ENCODE data around the gene RNF112. TPM values are rescaled to one million over a fixed set of nuclear protein-coding genes. Genes with fewer than 3 reads are reported as not detected.

Gene RNF112
- total RNA-seq, 4 donors from 2014 or later = 2.2 to 7.2 (median 3.9) TPM

DNA sequence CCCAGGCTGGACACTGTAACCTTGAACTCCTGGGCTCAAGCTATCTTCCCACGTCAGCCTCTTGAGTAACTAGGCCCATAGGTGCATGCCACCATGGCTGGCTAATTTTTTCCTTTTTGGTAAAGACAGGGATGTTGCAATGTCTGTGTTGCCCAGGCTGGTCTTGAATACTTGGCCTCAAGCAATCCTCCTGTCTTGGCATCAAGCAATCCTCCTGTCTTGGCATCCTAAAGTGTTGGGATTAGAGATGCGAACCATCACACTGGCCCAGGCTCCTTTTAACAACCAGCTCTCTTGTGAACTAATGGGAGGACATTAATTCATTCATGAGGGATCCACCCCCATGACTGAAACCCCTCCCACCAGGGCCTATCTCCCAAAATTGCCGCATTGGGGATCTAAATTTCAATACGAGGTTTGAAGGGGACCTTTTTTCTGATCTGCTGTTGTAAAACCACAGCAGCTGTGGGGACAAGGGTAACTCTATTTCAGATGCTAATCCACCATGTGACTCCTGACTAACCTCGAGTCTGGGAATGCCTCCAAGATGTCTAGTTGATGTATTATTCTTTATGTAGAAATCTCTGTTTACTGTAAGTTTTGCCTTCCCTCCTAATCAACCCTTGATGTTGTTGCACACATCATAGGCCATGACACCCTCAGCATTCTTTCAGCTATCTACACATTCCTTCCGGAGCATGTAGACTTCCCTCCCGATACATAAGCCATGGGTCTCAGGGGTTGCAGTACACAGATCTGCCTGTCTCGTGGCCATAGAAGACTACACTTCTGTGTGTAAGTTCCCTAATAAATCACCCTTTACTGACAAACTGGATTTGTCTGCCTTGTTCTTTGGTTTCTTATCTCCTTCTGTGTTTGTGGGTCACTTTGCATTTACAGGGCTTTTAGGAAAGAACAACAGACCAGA is 37.6 kb downstream of the RNF112 start:
- H3K27me3 ChIP-seq = no peaks in the 10 kb centered on the region
- H3K4me1 ChIP-seq = peaks cover 12 to 33% (median 25%) of the 10 kb centered on the region in 4 donors
- TF ChIP-seq EP300 (IDR thresholded peaks at IDR 0.05; ENCODE audit: low read depth) (no peak), POLR2AphosphoS5 (IDR thresholded peaks at IDR 0.05) (peak; percentile 25 to 82 (median 79))
- no peaks in the 10 kb centered on the region for H3K9me3 ChIP-seq
- no peaks in the 10 kb centered on the region for H3K36me3 ChIP-seq
- WGBS, 2 donors (ENCODE audit: low coverage in 1 of 2) = 40% methylated on average over 8 of the region's 8 CpGs; no CpG with 5 or more reads in 1 of the 2 donors
- H3K4me3 ChIP-seq = no peak overlapping the region
- intact Hi-C loops (cut with DNase I; ENCODE audit: low total_unique reads) (no loop called here), in situ Hi-C loops (cut with MboI; ENCODE audit: low pct_ligation_motif_present in 1 of 4, low pct_unique_long_range_greater_than_20kb in 1 of 4, low sequenced_read_pairs in 3 of 4) (loop anchor here (5.0 to 10.0 kb wide), 3 partner anchors 81 to 86 kb away; partner anchors contain the start of gene B9D1 (in 3 of the 4))
- DNase-seq = no peak
- peak overlapping the region; percentile 68 to 88 (median 84) for H3K27ac ChIP-seq

DNA sequence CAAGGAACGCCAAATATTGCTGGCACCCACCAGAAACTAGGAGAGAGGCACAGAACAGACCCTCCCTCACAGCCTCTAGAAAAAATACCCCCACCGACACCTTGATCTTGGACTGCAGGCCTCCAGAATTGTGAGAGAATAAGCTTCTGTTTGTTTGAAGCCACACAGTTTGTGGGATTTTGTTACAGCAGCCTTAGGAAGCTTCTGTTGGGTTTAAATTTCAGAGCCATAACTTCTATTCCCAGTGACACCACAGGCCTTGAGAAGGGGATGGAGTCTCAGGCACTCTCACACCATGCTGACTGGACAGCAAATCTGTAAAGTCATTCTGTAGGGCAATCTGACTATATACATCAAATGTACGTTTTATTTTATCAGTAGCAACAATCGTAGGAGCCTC is 38.6 kb downstream of the RNF112 start:
- WGBS, 2 donors (ENCODE audit: low coverage in 1 of 2) = 73 to 89% methylated on average over 3 to 4 of the region's 4 CpGs

GRCh38 chr17:19453296-19453695 is 42.3 kb downstream of the RNF112 start:
- DNase-seq = no peak
- no peaks in the 10 kb centered on the region for H3K36me3 ChIP-seq
- peaks cover 3 to 14% (median 9%) of the 10 kb centered on the region in 4 donors for H3K4me1 ChIP-seq
- 81% methylated on average over 3 of the region's 3 CpGs; no CpG with 5 or more reads in 1 of the 2 donors for WGBS, 2 donors (ENCODE audit: low coverage in 1 of 2)
- intact Hi-C loops (cut with DNase I; ENCODE audit: low total_unique reads) = no loop called here
- TF ChIP-seq POLR2A (IDR thresholded peaks at IDR 0.05) (no peak), POLR2AphosphoS5 (IDR thresholded peaks at IDR 0.05) (no peak), EP300 (IDR thresholded peaks at IDR 0.05; ENCODE audit: low read depth) (no peak)
- TF ChIP-seq, protein P1, sequence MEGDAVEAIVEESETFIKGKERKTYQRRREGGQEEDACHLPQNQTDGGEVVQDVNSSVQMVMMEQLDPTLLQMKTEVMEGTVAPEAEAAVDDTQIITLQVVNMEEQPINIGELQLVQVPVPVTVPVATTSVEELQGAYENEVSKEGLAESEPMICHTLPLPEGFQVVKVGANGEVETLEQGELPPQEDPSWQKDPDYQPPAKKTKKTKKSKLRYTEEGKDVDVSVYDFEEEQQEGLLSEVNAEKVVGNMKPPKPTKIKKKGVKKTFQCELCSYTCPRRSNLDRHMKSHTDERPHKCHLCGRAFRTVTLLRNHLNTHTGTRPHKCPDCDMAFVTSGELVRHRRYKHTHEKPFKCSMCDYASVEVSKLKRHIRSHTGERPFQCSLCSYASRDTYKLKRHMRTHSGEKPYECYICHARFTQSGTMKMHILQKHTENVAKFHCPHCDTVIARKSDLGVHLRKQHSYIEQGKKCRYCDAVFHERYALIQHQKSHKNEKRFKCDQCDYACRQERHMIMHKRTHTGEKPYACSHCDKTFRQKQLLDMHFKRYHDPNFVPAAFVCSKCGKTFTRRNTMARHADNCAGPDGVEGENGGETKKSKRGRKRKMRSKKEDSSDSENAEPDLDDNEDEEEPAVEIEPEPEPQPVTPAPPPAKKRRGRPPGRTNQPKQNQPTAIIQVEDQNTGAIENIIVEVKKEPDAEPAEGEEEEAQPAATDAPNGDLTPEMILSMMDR (IDR thresholded peaks at IDR 0.05) = no peak
- in situ Hi-C loops (cut with MboI; ENCODE audit: low pct_ligation_motif_present in 1 of 4, low pct_unique_long_range_greater_than_20kb in 1 of 4, low sequenced_read_pairs in 3 of 4) = no loop called here
- H3K27ac ChIP-seq = no peak overlapping the region
- no peaks in the 10 kb centered on the region for H3K9me3 ChIP-seq
- no peak overlapping the region for H3K4me3 ChIP-seq
- H3K27me3 ChIP-seq = no peaks in the 10 kb centered on the region

More for the DNA sequence above, 38.6 kb downstream of the RNF112 start:
- Histone ChIP-seq H3K9me3 (no peaks in the 10 kb centered on the region), H3K36me3 (no peaks in the 10 kb centered on the region), H3K4me1 (peaks cover 12 to 33% (median 25%) of the 10 kb centered on the region in 4 donors), H3K27ac (peak overlapping the region; percentile 68 to 88 (median 84)), H3K27me3 (no peaks in the 10 kb centered on the region), H3K4me3 (no peak overlapping the region)
- no peak for DNase-seq
- intact Hi-C loops (cut with DNase I; ENCODE audit: low total_unique reads) (no loop called here), in situ Hi-C loops (cut with MboI; ENCODE audit: low pct_ligation_motif_present in 1 of 4, low pct_unique_long_range_greater_than_20kb in 1 of 4, low sequenced_read_pairs in 3 of 4) (loop anchor here (5.0 to 10.0 kb wide), 3 partner anchors 82 to 87 kb away; partner anchors contain the start of gene B9D1 (in 3 of the 4))
- TF ChIP-seq POLR2AphosphoS5 (IDR thresholded peaks at IDR 0.05) = no peak
- no peak for TF ChIP-seq EP300 (IDR thresholded peaks at IDR 0.05; ENCODE audit: low read depth)
- no peak for TF ChIP-seq POLR2A (IDR thresholded peaks at IDR 0.05)
- TF ChIP-seq, protein P1 (IDR thresholded peaks at IDR 0.05) = no peak

DNA sequence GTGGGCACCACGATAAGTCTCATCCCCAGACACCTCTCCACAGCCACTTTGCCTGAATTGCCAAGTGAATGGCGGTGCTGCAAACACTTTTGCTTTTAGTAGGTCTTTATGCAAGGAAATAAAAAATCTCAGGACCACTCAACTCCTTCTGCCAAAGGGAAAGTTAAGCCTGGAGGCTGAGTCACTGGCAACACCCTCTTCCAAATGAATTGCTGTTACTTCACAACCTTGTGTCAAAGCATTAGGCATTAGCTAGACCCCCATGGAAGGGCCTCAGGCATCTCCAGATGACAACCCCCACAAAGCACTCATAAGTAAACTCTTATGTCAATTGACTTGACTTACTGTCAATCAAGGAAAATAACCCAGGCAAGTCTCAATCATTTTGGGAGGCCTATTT is 43.0 kb downstream of the RNF112 start:
- in situ Hi-C loops (cut with MboI; ENCODE audit: low pct_ligation_motif_present in 1 of 4, low pct_unique_long_range_greater_than_20kb in 1 of 4, low sequenced_read_pairs in 3 of 4) = no loop called here
- WGBS, 2 donors (ENCODE audit: low coverage in 1 of 2) = 83% methylated on average over 2 of the region's 2 CpGs; no CpG with 5 or more reads in 1 of the 2 donors
- DNase-seq = no peak

More for the DNA sequence above, 43.0 kb downstream of the RNF112 start:
- intact Hi-C loops (cut with DNase I; ENCODE audit: low total_unique reads) = no loop called here
- H3K4me1 ChIP-seq = peaks cover 2 to 6% (median 4%) of the 10 kb centered on the region in 4 donors
- no peaks in the 10 kb centered on the region for H3K27me3 ChIP-seq
- H3K4me3 ChIP-seq = no peak overlapping the region
- no peaks in the 10 kb centered on the region for H3K9me3 ChIP-seq
- TF ChIP-seq EP300 (IDR thresholded peaks at IDR 0.05; ENCODE audit: low read depth) = no peak
- TF ChIP-seq POLR2A (IDR thresholded peaks at IDR 0.05) = no peak
- TF ChIP-seq POLR2AphosphoS5 (IDR thresholded peaks at IDR 0.05) = no peak
- TF ChIP-seq, protein P1 (IDR thresholded peaks at IDR 0.05) = no peak
- no peaks in the 10 kb centered on the region for H3K36me3 ChIP-seq
- H3K27ac ChIP-seq = no peak overlapping the region

Measured in transverse colon (tissue), 4 donors.